BLaER1 treated with 17β-estradiol and CSF1 and Interleukin-3, amounts not matched to agents 10 nM and 100 nM (cell line): ENCODE results near the gene WFS1.

Experiments used
- H3K27ac ChIP-seq, 11 experiments: shearing (Covaris generic); formaldehyde crosslinking; 2 replicates each; pipeline ENCODE4 v1.8.1; 2022
- H3K27me3 ChIP-seq, 11 experiments: shearing (Covaris generic); formaldehyde crosslinking; 2 replicates each; pipeline ENCODE4 v1.8.1; 2022
- H3K36me3 ChIP-seq, 11 experiments: shearing (Covaris generic); formaldehyde crosslinking; 2 replicates each; pipeline ENCODE4 v1.8.1; 2022
- H3K4me1 ChIP-seq, 10 experiments: shearing (Covaris generic); formaldehyde crosslinking; 2 replicates each; pipeline ENCODE4 v1.8.1; 2022
- H3K4me2 ChIP-seq, 11 experiments: shearing (Covaris generic); formaldehyde crosslinking; 2 replicates each; pipeline ENCODE4 v1.8.1; 2022
- H3K4me3 ChIP-seq, 10 experiments: shearing (Covaris generic); formaldehyde crosslinking; 2 replicates each; pipeline ENCODE4 v1.8.1; 2022
- H3K9ac ChIP-seq, 11 experiments: shearing (Covaris generic); formaldehyde crosslinking; 2 replicates each; pipeline ENCODE4 v1.8.1; 2022
- H3K9me3 ChIP-seq, 11 experiments: shearing (Covaris generic); formaldehyde crosslinking; replicated peaks in 1 of 11; 2 replicates each; pipeline ENCODE4 v1.8.1; 2022
- H4K20me1 ChIP-seq, 11 experiments: shearing (Covaris generic); formaldehyde crosslinking; 2 replicates each; pipeline ENCODE4 v1.8.1; 2022
- Cebpa-rat ChIP-seq, 11 experiments: shearing (Covaris generic); IDR thresholded peaks; 2 replicates each; pipeline ENCODE4 v1.8.1; 2022

WFS1 gene

GRCh38 chr4:6334203-6334887 is 64.7 kb downstream of the WFS1 start:
- H3K9ac ChIP-seq: no peak overlapping the region
- no peak overlapping the region for H3K4me2 ChIP-seq
- H3K9me3 ChIP-seq: peaks cover 0 to 7% (median 0%) of the 10 kb centered on the region in 11 experiments; a peak in 2 of 22 replicates
- H3K4me3 ChIP-seq: no peak overlapping the region
- TF ChIP-seq Cebpa-rat (IDR thresholded peaks at IDR 0.05): no peak
- peaks cover 0 to 9% (median 0%) of the 10 kb centered on the region in 11 experiments; a peak in 3 of 22 replicates for H3K27me3 ChIP-seq
- peaks cover 0 to 63% (median 0%) of the 10 kb centered on the region in 11 experiments; a peak in 5 of 22 replicates for H4K20me1 ChIP-seq
- H3K4me1 ChIP-seq: peaks cover 36 to 70% (median 60%) of the 10 kb centered on the region in 10 experiments
- H3K36me3 ChIP-seq: no peaks in the 10 kb centered on the region
- no peak overlapping the region for H3K27ac ChIP-seq

- TF ChIP-seq Cebpa-rat (IDR thresholded peaks at IDR 0.05): no peak
- no peaks in the 10 kb centered on the region for H3K36me3 ChIP-seq
- peaks cover 0 to 7% (median 0%) of the 10 kb centered on the region in 11 experiments; a peak in 2 of 22 replicates for H3K9me3 ChIP-seq
- peak overlapping the region in 4 of 11 experiments; percentile 7 to 28 (median 20); a peak in 4 of 22 replicates for H3K4me2 ChIP-seq
- no peak overlapping the region for H3K27ac ChIP-seq
- H3K9ac ChIP-seq: no peak overlapping the region
- H3K4me1 ChIP-seq: peaks cover 29 to 70% (median 60%) of the 10 kb centered on the region in 10 experiments
- H3K27me3 ChIP-seq: peaks cover 0 to 13% (median 0%) of the 10 kb centered on the region in 11 experiments; a peak in 3 of 22 replicates
- no peak overlapping the region for H3K4me3 ChIP-seq
- H4K20me1 ChIP-seq: peaks cover 0 to 55% (median 0%) of the 10 kb centered on the region in 11 experiments; a peak in 5 of 22 replicates
Observed at GRCh38 chr4:6335040-6335590, 65.5 kb downstream of the WFS1 start.

- Histone ChIP-seq H4K20me1 (peaks cover 0 to 46% (median 0%) of the 10 kb centered on the region in 11 experiments; a peak in 3 of 22 replicates), H3K27ac (no peak overlapping the region), H3K9ac (no peak overlapping the region), H3K36me3 (no peaks in the 10 kb centered on the region), H3K4me2 (no peak overlapping the region), H3K4me1 (peaks cover 28 to 61% (median 53%) of the 10 kb centered on the region in 10 experiments), H3K4me3 (no peak overlapping the region), H3K27me3 (peaks cover 0 to 9% (median 0%) of the 10 kb centered on the region in 11 experiments; a peak in 3 of 22 replicates), H3K9me3 (peaks cover 0 to 7% (median 0%) of the 10 kb centered on the region in 11 experiments; a peak in 2 of 22 replicates)
- TF ChIP-seq Cebpa-rat (IDR thresholded peaks at IDR 0.05): no peak
Observed at GRCh38 chr4:6336166-6336565, 66.5 kb downstream of the WFS1 start.

- H3K9me3 ChIP-seq: peaks cover 0 to 7% (median 0%) of the 10 kb centered on the region in 11 experiments; a peak in 2 of 22 replicates
- no peak for TF ChIP-seq Cebpa-rat (IDR thresholded peaks at IDR 0.05)
- H3K27me3 ChIP-seq: peaks cover 0 to 9% (median 0%) of the 10 kb centered on the region in 11 experiments; a peak in 3 of 22 replicates
- peaks cover 0 to 36% (median 0%) of the 10 kb centered on the region in 11 experiments; a peak in 3 of 22 replicates for H4K20me1 ChIP-seq
- H3K4me1 ChIP-seq: peaks cover 39 to 60% (median 51%) of the 10 kb centered on the region in 10 experiments
- peak overlapping the region in 6 of 11 experiments; percentile 20 to 54 (median 36); a peak in 7 of 22 replicates for H3K27ac ChIP-seq
- peak overlapping the region in 9 of 11 experiments; percentile 1 to 55 (median 33); a peak in 13 of 22 replicates for H3K9ac ChIP-seq
- H3K36me3 ChIP-seq: no peaks in the 10 kb centered on the region
- peak overlapping the region; percentile 84 to 99 (median 93) for H3K4me2 ChIP-seq
- peak overlapping the region in 9 of 10 experiments; percentile 2 to 49 (median 26); a peak in 17 of 20 replicates for H3K4me3 ChIP-seq
Observed at GRCh38 chr4:6337331-6337935, 67.8 kb downstream of the WFS1 start.

- Histone ChIP-seq H3K4me3 (peak overlapping the region in 9 of 10 experiments; percentile 2 to 49 (median 26); a peak in 14 of 20 replicates), H3K9me3 (peaks cover 0 to 7% (median 0%) of the 10 kb centered on the region in 11 experiments; a peak in 2 of 22 replicates), H3K4me2 (peak overlapping the region; percentile 84 to 99 (median 93)), H3K9ac (peak overlapping the region in 8 of 11 experiments; percentile 1 to 55 (median 33); a peak in 8 of 22 replicates), H3K27me3 (peaks cover 0 to 9% (median 0%) of the 10 kb centered on the region in 11 experiments; a peak in 3 of 22 replicates), H3K4me1 (peaks cover 43 to 67% (median 57%) of the 10 kb centered on the region in 10 experiments), H3K36me3 (no peaks in the 10 kb centered on the region), H3K27ac (peak overlapping the region in 8 of 11 experiments; percentile 34 to 54 (median 44); a peak in 12 of 22 replicates), H4K20me1 (peaks cover 0 to 27% (median 0%) of the 10 kb centered on the region in 11 experiments; a peak in 3 of 22 replicates)
- no peak for TF ChIP-seq Cebpa-rat (IDR thresholded peaks at IDR 0.05)
Observed at GRCh38 chr4:6338175-6338950, 68.7 kb downstream of the WFS1 start.

- peak overlapping the region in 3 of 11 experiments; percentile 15 to 41 (median 27); a peak in 3 of 22 replicates for H3K9ac ChIP-seq
- TF ChIP-seq Cebpa-rat (IDR thresholded peaks at IDR 0.05): no peak
- peak overlapping the region; percentile 84 to 99 (median 93) for H3K4me2 ChIP-seq
- H3K4me3 ChIP-seq: no peak overlapping the region; a peak in 1 of 20 replicates
- H3K27me3 ChIP-seq: peaks cover 0 to 9% (median 0%) of the 10 kb centered on the region in 11 experiments; a peak in 3 of 22 replicates
- H4K20me1 ChIP-seq: peaks cover 0 to 24% (median 0%) of the 10 kb centered on the region in 11 experiments; a peak in 2 of 22 replicates
- H3K27ac ChIP-seq: peak overlapping the region in 6 of 11 experiments; percentile 34 to 54 (median 50); a peak in 8 of 22 replicates
- H3K9me3 ChIP-seq: peaks cover 0 to 1% (median 0%) of the 10 kb centered on the region in 11 experiments; a peak in 2 of 22 replicates
- H3K4me1 ChIP-seq: peaks cover 43 to 66% (median 57%) of the 10 kb centered on the region in 10 experiments
- H3K36me3 ChIP-seq: no peaks in the 10 kb centered on the region
Observed at GRCh38 chr4:6338951-6339817, 69.5 kb downstream of the WFS1 start.

- Histone ChIP-seq H3K27ac (no peak overlapping the region), H3K4me3 (no peak overlapping the region), H3K36me3 (no peaks in the 10 kb centered on the region), H3K9ac (no peak overlapping the region), H3K9me3 (peaks cover 1 to 6% (median 2%) of the 10 kb centered on the region in 11 experiments), H4K20me1 (peaks cover 0 to 24% (median 0%) of the 10 kb centered on the region in 11 experiments; a peak in 2 of 22 replicates), H3K4me2 (peak overlapping the region in 9 of 11 experiments; percentile 84 to 99 (median 93); a peak in 14 of 22 replicates), H3K27me3 (peaks cover 0 to 9% (median 0%) of the 10 kb centered on the region in 11 experiments; a peak in 3 of 22 replicates), H3K4me1 (peaks cover 43 to 62% (median 56%) of the 10 kb centered on the region in 10 experiments)
- no peak for TF ChIP-seq Cebpa-rat (IDR thresholded peaks at IDR 0.05)
Observed at GRCh38 chr4:6339818-6340445, 70.3 kb downstream of the WFS1 start.
